Right lung (tissue), 5 donors: ENCODE measurements around the gene DCDC2. TPM values are rescaled to one million over a fixed set of nuclear protein-coding genes. Genes with fewer than 3 reads are reported as not detected.
"Not testable (repeated sequence)": the region's sequence is repeated elsewhere in the genome, so short reads cannot be mapped to it uniquely, and the experiment has no call there.

ENCODE experiments used
- DNase-seq, 2 donors: peaks; one replicate each; pipeline ENCODE4 v3.0.0-alpha.2; 2013
- polyA plus RNA-seq, 5 donors: library from polyadenylated mRNA; unstranded; fragments of 120-200 nt; gene quantifications; one replicate each; pipeline versions ENCODE4 v1.2.1 to v1.2.3, GENCODE V29; 2013; ENCODE audit warnings: inconsistent platforms in 1 of 5, low replicate concordance in 1 of 5; ENCODE audit not compliant: insufficient read length in 5 of 5, insufficient read depth in 1 of 5

Gene DCDC2
- polyA plus RNA-seq, 5 donors: 8.3 to 16.6 (median 12.2) TPM

DNA sequence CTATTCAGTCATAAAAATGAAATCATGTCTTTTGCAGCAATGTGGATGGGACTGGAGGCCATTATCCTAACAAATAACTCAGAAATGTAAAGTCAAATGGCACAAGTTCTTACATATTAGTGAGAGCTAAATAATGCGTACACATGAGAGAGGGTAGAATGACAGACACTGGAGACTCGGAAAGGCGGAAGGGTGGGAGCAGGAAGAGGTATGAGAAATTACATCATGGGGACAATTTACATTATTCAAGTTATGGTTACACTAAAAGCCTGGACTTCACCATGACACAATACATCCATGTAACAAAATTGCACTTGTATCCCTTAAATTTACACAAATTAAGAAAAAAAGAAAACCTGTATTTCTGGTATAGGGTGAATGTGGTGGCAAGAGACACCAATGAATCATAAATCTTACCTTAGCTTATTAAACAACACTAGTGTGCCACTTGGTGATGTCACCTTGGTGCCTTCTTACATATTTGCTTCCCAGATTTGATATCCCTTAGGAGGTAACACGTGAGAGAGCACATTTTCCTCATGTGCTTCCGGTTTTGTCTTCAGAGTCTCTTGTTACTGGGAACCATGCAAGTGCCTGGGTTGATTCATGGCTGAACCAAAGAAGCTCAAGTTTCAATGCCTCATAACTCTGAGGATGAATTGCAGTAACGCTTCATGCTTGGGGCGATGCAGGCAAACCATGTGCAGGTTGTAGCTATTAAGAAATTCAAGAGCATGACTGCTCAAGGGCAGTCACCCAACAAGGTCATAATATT lies 84.6 kb downstream of the DCDC2 start:
- DNase-seq: no peak

DNA sequence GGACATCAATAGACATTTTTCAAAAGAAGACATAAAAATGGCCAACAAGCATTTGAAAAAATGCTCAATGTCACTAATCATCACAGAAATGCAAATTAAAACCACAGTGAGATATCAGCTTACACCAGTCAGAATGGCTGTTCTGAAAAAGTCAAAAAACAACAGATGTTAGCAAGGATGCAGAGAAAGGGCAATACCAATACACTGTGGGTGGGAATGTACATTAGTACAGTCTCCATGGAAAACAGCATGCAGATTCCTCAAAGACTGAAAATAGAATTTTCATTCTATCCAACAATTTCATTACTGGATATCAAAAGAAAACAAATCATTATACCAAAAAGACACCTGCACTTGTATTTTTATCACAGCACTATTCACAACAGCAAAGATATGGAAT lies 85.3 kb downstream of the DCDC2 start:
- no peak for DNase-seq

DNA sequence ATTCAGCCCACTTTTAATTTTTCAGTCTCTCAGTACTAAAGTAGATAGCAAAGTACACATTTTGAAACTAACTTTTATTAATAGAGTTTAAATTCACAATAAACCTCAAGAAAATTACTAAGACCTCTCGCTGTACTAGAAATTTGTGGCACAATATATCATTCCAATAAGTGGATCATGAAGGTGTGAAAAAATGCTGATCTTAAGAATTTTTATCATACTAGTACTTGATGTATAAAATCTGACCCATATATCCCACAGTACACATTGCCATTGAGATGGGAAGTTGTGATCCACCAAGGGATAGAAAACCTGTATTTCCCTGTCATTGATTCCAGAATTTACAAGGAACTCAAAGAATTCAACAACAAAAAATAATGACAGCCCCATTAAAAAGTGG lies 85.7 kb downstream of the DCDC2 start:
- DNase-seq: no peak

DNA sequence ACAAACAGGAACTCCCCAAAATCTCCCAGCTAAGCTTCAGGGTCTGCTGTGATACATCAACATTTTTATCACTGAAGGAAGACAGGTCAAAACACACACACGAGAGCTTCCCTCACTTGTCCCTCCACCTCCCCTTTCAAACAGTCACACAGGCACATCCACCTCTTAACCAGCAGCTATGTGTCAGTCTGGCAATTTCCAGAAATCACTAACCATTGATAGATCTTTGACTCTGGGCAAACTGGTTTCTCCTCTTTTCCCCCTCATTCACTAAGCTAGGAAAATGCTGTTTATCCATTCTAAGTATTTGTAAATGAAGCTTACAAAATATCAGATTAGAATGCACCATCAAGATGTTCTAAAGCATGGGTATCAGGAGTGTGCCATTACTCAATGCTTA lies 87.8 kb downstream of the DCDC2 start:
- no peak for DNase-seq

DNA sequence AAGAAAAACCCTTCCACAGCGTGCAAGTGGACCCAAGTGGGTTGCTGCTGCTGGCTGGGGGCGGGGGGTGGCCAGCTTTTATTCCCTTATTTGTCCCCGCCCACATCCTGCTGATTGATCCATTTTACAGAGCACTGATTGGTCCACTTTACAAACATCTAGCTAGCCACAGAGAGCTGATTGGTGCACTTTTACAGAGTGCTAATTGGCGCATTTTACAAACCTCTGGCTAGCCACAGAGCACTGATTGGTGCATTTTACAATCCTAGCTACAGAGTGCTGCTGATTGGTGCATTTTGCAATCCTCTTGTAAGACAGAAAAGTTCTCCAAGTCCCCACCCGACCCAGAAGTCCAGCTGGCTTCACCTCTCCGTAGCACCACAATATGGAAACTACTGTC lies 99.6 kb downstream of the DCDC2 start:
- DNase-seq: not testable (repeated sequence)

DNA sequence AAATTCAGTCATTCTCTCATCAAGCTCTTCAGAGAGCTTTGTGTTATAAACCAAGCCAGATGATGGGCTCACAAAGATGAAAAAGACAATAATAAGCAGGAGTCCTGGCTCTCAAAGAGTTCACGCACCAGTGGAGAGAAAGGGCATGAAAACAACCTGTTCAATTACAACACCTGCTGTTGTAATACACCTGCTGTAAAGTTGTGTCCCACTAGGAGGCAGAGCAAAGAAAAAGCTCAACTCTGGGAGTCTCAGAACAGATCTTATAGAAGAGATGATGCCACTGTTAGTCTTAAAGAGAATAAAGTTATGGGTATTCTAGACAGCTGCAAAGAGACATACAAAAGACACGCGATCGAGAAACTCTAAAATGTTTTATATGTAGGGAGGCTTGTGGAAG lies 100.6 kb downstream of the DCDC2 start:
- DNase-seq: no peak

DNA sequence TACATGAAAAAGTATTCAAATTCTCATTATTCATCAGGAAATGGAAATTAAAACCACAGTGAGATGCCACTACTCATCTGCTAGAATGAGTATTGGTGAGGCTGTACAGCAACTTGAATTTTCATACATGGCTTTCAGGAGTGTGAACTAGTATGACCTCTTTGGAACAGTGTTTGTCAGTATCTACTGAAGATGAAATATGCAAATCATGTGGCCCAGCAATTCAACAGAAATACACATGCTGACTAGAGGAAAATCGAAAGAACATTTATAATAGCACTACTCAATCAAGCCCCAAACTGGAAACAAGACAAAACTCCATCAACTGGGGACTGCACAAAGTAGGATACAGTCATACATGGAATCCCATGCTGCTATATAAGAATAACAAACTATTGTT lies 102.2 kb downstream of the DCDC2 start:
- no peak for DNase-seq

DNA sequence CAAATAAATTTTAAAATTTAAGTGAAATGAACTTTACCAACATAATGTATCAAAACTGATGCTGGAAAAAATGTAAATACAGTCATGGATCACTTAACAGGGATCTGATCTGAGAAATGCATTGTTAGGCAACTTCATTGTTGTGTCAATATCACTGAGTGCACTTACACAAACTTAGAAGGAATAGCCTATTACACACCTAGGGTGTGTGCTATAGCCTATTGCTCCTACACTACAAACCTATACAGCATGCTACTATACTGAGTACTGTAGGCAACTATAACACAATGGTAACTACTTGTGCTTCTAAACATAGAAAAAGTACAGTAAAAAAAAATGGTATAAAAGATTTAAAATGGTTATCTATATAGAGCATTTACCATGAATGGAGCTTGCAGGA lies 104.5 kb downstream of the DCDC2 start:
- DNase-seq: no peak

DNA sequence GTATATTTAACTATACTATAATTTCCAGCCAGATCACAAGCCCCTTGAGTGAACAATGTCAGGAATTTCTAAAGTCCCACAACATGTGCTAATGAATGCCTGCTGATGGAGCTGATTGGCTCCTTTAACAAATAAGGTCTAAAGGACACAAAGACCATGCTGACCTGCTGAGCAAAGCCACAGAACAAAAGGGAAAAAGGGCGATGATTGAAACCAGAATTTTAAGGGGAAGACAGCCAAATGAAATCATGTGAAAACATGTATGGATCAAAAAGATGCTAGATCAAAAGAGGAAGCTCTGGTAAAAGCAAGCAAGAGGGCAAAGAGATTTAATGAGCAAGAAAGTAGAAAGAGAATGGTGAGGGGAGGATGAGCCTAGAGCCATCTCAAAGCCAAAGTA lies 105.6 kb downstream of the DCDC2 start:
- DNase-seq: no peak

DNA sequence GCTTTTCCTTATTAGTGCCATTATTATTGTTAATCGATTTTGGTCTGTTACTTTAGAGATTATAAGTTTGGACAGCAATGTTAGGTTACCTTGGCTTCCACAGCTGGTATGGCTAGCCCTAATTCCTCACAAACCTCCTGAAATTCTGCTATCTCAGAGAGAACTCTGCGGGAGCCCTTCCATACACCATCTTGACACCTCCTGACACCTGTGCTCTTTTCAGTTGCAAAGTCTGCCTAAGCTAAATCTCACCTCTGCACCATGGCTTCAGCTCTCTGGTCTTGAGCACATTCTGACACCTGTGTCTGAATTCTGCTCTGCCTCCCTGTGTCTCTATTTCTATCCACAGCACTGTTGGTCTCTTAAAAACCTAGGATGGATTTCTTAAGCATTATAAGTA lies 106.5 kb downstream of the DCDC2 start:
- no peak for DNase-seq

DNA sequence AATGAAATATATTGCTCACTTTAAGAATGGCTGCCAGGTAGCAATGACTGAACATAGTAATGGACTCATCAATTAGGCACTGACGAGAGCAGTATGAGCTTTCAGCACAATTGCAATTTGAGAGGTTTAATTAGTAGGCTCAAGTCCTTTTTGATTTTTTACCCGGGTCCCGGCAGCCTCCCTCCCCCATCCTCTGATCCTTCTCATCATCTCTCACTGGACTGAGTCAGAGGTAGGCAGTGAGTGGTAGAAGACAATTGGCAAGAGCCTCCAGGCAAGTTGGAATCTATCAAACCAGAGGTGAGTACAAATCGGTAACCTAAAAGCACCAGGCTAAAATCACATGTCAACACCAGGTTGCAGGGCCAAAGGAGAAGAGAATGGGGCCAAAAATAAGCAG lies 107.9 kb downstream of the DCDC2 start:
- no peak for DNase-seq

DNA sequence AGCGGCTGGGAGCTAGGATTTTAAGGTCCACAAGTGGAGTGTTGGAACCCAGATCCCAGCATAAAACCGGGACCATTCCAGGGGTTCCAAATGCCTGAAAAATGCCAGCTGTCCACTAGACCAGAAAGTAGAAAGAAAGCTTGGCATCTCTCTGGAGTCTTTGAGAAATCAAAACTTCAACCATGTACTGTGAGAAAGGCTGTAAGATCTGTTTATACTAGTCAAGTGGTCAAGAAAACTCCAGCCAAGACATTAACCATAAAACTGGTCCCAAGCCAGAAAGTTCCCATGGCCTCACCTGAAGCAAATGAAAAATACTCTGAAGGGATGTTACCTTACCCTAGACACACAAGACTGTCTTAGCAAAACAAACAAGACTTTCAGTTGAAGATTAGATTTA lies 112.6 kb downstream of the DCDC2 start:
- no peak for DNase-seq

DNA sequence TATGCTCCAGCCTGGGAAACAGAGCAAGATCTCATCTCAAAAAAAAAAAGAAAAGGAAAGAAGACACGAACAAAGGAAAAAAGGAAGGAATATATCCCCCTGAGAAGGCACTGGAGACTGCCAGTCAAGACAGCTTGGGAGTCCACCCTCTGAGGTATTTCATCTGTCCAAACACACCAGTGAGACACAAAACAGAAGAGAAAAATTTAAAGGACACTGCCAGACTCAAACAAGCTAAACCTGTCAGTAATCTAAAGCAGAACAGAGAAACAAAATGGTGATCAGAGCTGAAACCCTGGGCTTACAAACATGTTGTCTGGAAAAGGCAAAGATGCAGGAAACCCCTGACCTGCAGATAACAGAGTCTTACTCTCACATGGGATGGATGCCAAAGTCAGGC lies 114.9 kb downstream of the DCDC2 start:
- DNase-seq: no peak

DNA sequence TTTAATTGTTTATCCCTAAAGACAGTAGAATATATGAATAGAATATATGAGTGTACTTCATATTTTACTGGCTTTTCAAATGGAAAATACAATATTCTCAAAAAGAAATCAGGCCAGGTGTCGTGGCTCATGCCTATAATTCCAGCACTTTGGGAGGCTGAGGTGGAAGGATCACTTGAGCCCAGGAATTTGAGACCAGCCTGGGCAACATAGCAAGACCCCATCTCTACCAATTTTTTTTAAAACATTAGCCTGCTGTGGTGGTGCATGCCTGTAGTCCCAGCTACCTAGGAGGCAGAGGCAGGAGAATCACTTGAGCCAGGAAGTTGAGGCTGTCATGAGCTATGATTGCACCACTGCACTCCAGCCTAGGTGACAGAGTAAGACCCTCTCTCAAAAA lies 116.1 kb downstream of the DCDC2 start:
- DNase-seq: not testable (repeated sequence)

DNA sequence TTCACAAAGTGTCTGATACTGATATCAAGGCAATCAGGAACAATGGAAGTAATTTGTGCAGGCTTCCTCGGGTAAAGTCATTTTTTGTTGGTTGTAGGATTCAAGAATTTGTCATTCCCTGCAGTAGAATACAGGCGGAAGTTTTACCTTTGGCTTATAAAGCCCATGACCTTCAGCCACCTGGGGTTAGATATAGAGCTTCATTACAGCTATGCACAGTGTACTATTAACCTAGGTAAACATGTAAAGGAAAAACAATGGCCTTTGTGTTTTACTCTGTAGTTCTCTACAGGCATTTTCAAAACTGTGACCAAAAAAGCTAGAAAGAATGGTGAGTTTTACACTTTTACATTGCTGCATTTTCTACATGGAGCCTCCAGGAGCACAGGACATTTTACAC lies 116.9 kb downstream of the DCDC2 start:
- no peak for DNase-seq

DNA sequence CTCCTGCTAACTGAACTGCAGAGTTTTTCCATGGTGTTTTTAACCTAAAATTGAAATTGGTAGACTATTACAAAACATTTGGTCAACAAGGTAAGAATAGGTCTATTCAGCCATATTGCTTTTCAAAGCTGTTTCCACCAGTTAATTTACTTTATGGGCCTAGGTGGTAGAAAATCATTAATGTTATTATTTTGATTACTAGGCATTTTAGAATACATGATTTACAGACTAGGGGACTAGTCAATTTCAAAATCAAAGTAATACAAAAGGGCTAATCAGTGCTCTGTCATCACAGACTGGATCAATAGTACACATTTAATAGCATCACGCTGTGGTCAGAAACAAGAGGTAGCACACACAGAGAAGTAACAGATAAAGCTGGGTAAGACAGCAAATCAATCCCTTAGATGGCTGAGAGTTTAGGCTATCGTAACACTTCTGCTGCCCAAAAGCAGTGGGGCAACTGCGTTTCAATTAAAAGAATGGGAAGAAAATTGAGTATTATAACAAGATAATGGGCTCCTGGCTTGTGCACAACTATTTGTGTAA lies 117.4 kb downstream of the DCDC2 start:
- DNase-seq: no peak

DNA sequence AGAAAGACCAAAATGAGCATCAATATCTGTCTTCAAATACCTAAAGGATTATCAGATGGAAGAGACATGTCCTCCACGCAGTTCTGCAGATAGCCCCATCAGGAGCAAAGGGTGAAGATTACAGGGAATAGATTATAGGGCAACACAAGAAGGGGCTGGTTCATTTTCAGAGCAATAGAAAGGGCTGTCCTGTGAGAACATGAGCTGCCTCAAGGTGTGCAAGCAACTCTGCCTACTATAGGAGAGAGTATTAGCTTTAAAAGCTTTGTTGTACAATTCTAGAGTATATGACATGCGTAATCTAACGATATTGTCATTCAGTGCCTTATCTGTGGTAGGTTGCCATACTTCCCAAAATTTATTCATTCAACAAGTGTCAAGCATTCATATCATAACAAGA lies 119.2 kb downstream of the DCDC2 start:
- no peak for DNase-seq

DNA sequence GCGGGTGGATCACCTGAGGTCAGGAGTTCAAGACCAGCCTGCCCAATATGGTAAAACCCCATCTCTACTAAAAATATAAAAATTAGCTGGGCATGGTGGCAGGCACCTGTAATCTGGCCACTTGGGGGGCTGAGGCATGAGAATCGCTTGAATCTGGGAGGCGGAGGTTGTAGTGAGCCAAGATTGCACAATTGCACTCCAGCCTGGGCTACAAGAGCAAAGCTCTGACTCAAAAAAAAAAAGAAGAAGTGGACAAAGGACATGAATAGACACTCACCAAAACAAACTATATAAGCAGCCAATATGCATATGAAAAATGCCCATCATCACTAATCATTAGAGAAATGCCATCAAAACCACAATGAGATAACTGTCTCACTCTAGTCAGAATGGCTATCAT lies 121.1 kb downstream of the DCDC2 start:
- DNase-seq: not testable (repeated sequence)

DNA sequence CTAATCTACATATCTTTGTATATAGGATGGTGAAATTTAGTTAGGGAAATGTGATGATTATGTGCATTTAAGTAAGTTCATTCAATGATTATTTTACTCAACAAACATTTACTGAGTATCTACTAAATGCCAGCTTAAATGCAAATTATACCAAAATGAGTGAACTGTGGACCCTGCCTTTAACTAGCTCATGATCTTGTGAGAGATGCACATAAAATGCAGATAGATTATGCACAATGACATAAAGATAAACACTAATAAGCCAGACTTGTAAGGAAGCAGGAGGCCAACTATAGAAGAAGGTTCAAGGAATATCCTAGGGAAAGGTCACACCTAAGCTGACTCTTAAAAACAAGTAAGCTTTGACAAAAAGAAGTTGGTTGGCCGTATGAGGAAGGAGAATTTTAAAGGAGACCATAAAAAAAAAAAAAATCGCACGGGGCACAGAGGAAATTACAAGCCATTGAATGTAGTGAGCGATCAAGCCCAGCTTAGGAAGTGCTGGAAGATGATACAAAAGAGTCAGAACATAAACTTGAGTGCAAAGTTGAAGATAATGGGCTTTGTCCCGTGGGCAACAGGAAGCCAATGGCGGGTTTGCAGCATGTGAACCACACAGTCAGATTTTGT lies 123.9 kb downstream of the DCDC2 start:
- no peak for DNase-seq

DNA sequence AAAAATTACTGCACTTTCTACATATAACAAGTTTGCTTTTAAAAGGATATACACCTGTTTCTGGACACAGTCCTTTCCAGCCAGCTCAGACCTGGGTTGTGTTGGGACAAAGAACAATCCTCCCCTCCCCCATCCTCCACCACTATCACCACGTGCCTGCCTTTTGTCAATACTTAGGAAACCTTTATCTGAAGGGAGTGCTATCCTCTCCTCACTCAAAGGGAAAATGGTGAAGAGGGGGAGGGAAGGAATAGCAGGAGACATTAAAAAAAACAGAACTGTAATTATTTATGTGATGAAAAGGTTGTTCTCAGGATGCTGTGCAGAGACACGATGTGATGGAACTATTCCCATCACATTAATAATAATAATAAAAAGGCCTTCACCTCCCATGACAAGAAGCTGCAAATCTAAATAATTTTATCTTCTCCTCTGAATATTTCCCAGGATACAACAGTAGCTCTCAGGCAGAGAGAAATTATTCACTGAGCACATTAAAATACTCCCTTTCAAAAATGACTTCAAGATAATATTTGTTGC lies 126.4 kb downstream of the DCDC2 start:
- DNase-seq: no peak

DNA sequence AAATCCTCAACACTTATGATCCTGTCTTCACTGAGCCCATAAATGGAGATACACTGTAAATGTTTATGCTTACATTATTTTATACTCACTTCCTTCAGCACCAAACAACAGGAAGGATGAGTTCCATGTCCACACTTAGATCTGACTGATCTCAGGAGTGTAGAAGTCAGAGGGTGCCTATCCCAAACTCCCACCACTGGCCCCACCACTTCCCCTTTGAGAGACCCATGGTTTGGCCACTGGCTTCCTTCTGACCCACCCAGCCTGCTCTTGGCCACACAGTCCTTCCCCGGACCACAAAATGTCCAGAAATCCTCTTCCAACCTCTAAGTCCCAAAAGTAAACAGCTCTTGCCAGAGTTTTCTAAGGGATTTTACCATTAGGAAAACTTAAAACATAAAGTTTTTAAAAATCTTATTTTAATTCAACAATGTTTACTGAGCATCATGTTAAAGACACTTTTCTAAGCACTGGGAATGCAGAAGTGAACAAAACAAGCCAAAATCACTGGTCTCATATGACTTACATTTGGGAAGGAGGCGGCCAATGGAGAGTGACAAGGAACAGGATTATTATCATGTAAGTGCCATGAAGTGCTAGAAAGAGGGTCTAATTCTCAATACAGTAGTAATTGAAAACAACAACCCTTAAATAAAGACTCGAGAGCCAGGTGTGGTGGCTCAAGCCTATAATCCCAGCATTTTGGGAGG lies 128.0 kb downstream of the DCDC2 start:
- DNase-seq: no peak

DNA sequence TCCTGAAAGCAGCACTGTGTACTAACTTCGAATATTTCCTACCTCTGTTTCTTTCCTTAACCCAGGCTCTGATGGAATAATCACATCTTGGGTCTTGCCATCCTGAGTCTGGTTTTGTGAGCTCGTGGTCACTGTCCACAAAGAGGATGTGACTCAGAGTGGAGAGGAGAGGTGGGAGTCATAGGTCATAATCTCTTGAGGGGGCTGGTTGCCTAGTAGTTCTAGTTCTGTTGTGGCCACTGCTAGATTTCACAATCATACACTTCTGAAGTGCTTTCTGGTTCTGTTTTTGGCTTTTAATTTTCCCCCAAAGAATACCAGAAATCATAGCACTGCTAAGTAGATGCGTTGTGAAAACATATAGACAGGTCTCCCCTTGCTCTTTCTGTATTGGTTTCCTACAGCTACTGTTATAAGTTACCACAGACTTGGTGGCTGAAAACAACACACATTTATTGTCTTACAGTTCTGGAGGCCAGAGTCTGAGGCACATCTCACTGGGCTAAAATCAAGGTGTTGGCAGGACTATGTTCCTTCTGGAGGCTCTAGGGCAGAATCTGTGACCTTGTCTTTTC lies 129.1 kb downstream of the DCDC2 start:
- peak in 1 of 2 donors; percentile 5 for DNase-seq
